Measurements from ENCODE around the gene PIGS.

GRCh38 chr17:28553000-28553505, 18.3 kb downstream of the PIGS start:
- TF ChIP-seq CTCF (IDR thresholded peaks at IDR 0.05) (no peak), POLR2A (IDR thresholded peaks at IDR 0.05) (no peak)
